Endothelial cell of umbilical vein (primary cell): ENCODE measurements around the gene ACAA2. TPM values are rescaled to one million over a fixed set of nuclear protein-coding genes. Genes with fewer than 3 reads are reported as not detected.

ENCODE experiments used
- BruUV-seq: library from RNA; stranded (reverse); fragments of 400-500 nt; replicated peaks from 2 replicates; lab custom pipeline; 2021; lab: Mats Ljungman, UMichigan
- CTCF ChIA-PET: fragments of 300-600, 350-600 bp; sonication (Branson Sonifier 250); formaldehyde crosslinking; loops from one replicate; lab custom pipeline; 2021; ENCODE audit warnings: antibody characterized with exemption, inconsistent platforms; lab: Charles Lee
- POLR2A ChIA-PET: fragments of 300-600, 350-600 bp; sonication (Branson Sonifier 250); formaldehyde crosslinking; loops from one replicate; lab custom pipeline; 2021; ENCODE audit warnings: antibody characterized with exemption, inconsistent platforms; lab: Charles Lee
- DNase-seq: peaks from one replicate; pipeline ENCODE4 v3.0.0-alpha.2; 2011; ENCODE audit warnings: low read depth, low spot score
- FAIRE-seq: peaks from 2 replicates; lab custom pipeline; 2011; peaks lifted over from hg19 to GRCh38; lab: Jason Lieb, UNC
- H2AFZ ChIP-seq: 2 replicates; pipeline ENCODE4 v1.6.0; 2012; ENCODE audit warnings: low read depth, low read length, control low read depth, inconsistent platforms
- H3K27ac ChIP-seq: 2 replicates; pipeline ENCODE4 v1.5.1; 2011; ENCODE audit warnings: low read depth, mild to moderate bottlenecking, control low read depth, low read length, moderate library complexity; ENCODE audit not compliant: insufficient read depth
- H3K27me3 ChIP-seq, 2 experiments: 2 replicates each; pipeline versions ENCODE4 v1.6.0 to v1.6.1; 2011; ENCODE audit warnings: low read length in 2 of 2, mixed read lengths in 1 of 2; ENCODE audit not compliant: control insufficient read depth in 2 of 2, insufficient read depth in 2 of 2
- H3K36me3 ChIP-seq, 2 experiments: 2 replicates in 1 of 2; 3 replicates in 1 of 2; pipeline ENCODE4 v1.5.1; 2011; ENCODE audit warnings: low read length in 2 of 2, mild to moderate bottlenecking in 1 of 2, moderate library complexity in 1 of 2; ENCODE audit not compliant: control insufficient read depth in 2 of 2, insufficient read depth in 2 of 2; ENCODE audit errors: extremely low read depth in 1 of 2
- H3K4me1 ChIP-seq: 3 replicates; pipeline ENCODE4 v1.5.1; 2011; ENCODE audit warnings: mild to moderate bottlenecking, low read length; ENCODE audit not compliant: control insufficient read depth, insufficient read depth; ENCODE audit errors: extremely low read depth
- H3K4me2 ChIP-seq: 2 replicates; pipeline ENCODE4 v1.6.1; 2011; ENCODE audit warnings: low read length, control low read depth, mixed read lengths; ENCODE audit not compliant: insufficient read depth
- H3K4me3 ChIP-seq, 3 experiments: fragments of 200-600 bp in 1 of 3; sonication (generic), shearing (Covaris generic) in 1 of 3; replicated peaks in 1 of 3; 2 replicates each; pipeline ENCODE4 v1.5.1; 2011 to 2016; ENCODE audit warnings: control low read depth in 3 of 3, low read length in 3 of 3, mild to moderate bottlenecking in 2 of 3, inconsistent platforms in 1 of 3, low read depth in 1 of 3, moderate library complexity in 1 of 3; ENCODE audit not compliant: insufficient read depth in 1 of 3
- H3K79me2 ChIP-seq: 2 replicates; pipeline ENCODE4 v1.6.0; 2012; ENCODE audit warnings: low read length, inconsistent platforms; ENCODE audit not compliant: control insufficient read depth, insufficient read depth
- H3K9ac ChIP-seq: replicated peaks from 2 replicates; pipeline ENCODE3; 2011; ENCODE audit warnings: low read length, control low read depth; ENCODE audit not compliant: insufficient read depth; ENCODE audit errors: extremely low read depth
- H3K9me1 ChIP-seq: replicated peaks from 3 replicates; pipeline ENCODE4 v1.6.0; 2011; ENCODE audit warnings: mild to moderate bottlenecking, low read length; ENCODE audit not compliant: control insufficient read depth, insufficient read depth; ENCODE audit errors: extremely low read depth
- H3K9me3 ChIP-seq: replicated peaks from 2 replicates; pipeline ENCODE4 v1.5.1; 2012; ENCODE audit warnings: low read length, inconsistent platforms; ENCODE audit not compliant: control insufficient read depth, insufficient read depth
- H4K20me1 ChIP-seq: replicated peaks from 2 replicates; pipeline ENCODE3; 2011; ENCODE audit warnings: mild to moderate bottlenecking, low read length; ENCODE audit not compliant: control insufficient read depth, insufficient read depth; ENCODE audit errors: extremely low read depth
- CTCF ChIP-seq, 2 donors: IDR thresholded peaks; 1 replicate in 1 of 2; 2 replicates in 1 of 2; pipeline ENCODE4 v1.5.1; 2011; ENCODE audit warnings: low read length in 2 of 2, mild to moderate bottlenecking in 2 of 2, moderate library complexity in 2 of 2, control low read depth in 1 of 2, inconsistent platforms in 1 of 2, low read depth in 1 of 2; ENCODE audit not compliant: insufficient read depth in 1 of 2; ENCODE audit errors: extremely low read depth in 1 of 2
- EZH2 ChIP-seq: IDR thresholded peaks from 2 replicates; pipeline ENCODE4 v1.6.1; 2012; ENCODE audit warnings: borderline replicate concordance, low read depth, mild to moderate bottlenecking, moderate library complexity, low read length, inconsistent platforms; ENCODE audit not compliant: severe bottlenecking
- FOS ChIP-seq: IDR thresholded peaks from 2 replicates; pipeline ENCODE4 v1.6.1; 2011; ENCODE audit warnings: mild to moderate bottlenecking, low read length, moderate library complexity, borderline replicate concordance; ENCODE audit not compliant: insufficient read depth
- GATA2 ChIP-seq: IDR thresholded peaks from 2 replicates; pipeline ENCODE4 v1.7.0; 2011; ENCODE audit warnings: low read depth, mild to moderate bottlenecking, moderate library complexity, mixed read lengths, low read length; ENCODE audit not compliant: insufficient read length, insufficient read depth
- JUN ChIP-seq: IDR thresholded peaks from 2 replicates; pipeline ENCODE4 v1.6.1; 2011; ENCODE audit warnings: borderline replicate concordance, low read depth; ENCODE audit not compliant: insufficient read length, insufficient read depth
- MAX ChIP-seq: IDR thresholded peaks from 2 replicates; pipeline ENCODE4 v1.6.1; 2011; ENCODE audit not compliant: insufficient read depth, insufficient read length
- MYC ChIP-seq: IDR thresholded peaks from one replicate; pipeline ENCODE4 v1.6.1; 2011; ENCODE audit warnings: mild to moderate bottlenecking, low read depth, low read length
- POLR2A ChIP-seq: IDR thresholded peaks from 2 replicates; pipeline ENCODE4 v1.6.1; 2012; ENCODE audit warnings: low read depth, mild to moderate bottlenecking, control low read depth, low read length
- POLR2AphosphoS5 ChIP-seq: IDR thresholded peaks from 2 replicates; pipeline ENCODE4 v1.6.1; 2012; ENCODE audit warnings: low read depth, mild to moderate bottlenecking, control low read depth, low read length, moderate library complexity; ENCODE audit not compliant: insufficient read depth
- dilution Hi-C: fragments of 300-500 bp; cut with MboI; formaldehyde crosslinking; loops from one replicate; pipeline ENCODE4 v1.15.0; 2019; ENCODE audit warnings: low sequenced_read_pairs; ENCODE audit not compliant: extremely low pct_ligation_motif_present
- intact Hi-C: fragments of 100-400 bp; cut with micrococcal nuclease; formaldehyde crosslinking; loops from one replicate; pipeline ENCODE4 v1.10.0; 2022
- polyA plus RNA-seq, 4 experiments: library from polyadenylated mRNA; depleted of rRNA in 3 of 4; stranded (reverse) in 3 of 4; unstranded in 1 of 4; fragments of >200 nt; gene quantifications; 2 replicates each; pipeline versions ENCODE4 v1.2.1 to v1.2.3, GENCODE V29; 2011 to 2012; ENCODE audit warnings: missing spikeins in 1 of 4
- total RNA-seq: library from RNA; stranded (reverse); gene quantifications from 2 replicates; pipeline ENCODE4 v1.2.3, GENCODE V29; 2021

The ACAA2 gene
- total and polyA plus RNA-seq, 2 donors (not counting 3 experiments of a cell fraction or from before 2014, with no cell fraction given): 18.6 to 44.9 TPM

- Histone ChIP-seq H3K36me3 (no peaks in the 10 kb centered on the region), H4K20me1 (no peaks in the 10 kb centered on the region), H3K79me2 (no peaks in the 10 kb centered on the region), H3K4me2 (no peak overlapping the region), H2AFZ (no peak overlapping the region), H3K27ac (no peak overlapping the region), H3K4me3 (no peak overlapping the region), H3K27me3 (no peaks in the 10 kb centered on the region), H3K9me3 (no peaks in the 10 kb centered on the region), H3K9me1 (no peaks in the 10 kb centered on the region), H3K9ac (no peak overlapping the region), H3K4me1 (peaks cover 14% of the 10 kb centered on the region)
- CTCF ChIA-PET: no interaction called here
- TF ChIP-seq JUN: no peak
- TF ChIP-seq POLR2A: no peak
- TF ChIP-seq MAX: no peak
- TF ChIP-seq FOS: no peak
- no peak for TF ChIP-seq CTCF (IDR thresholded peaks at IDR 0.05; ENCODE audit: extremely low read depth in 1 of 2, insufficient read depth in 1 of 2, low read depth in 1 of 2, low read length in 2 of 2)
- no peak for TF ChIP-seq EZH2
- no peak for TF ChIP-seq MYC
- TF ChIP-seq GATA2: no peak
- no peak for TF ChIP-seq POLR2AphosphoS5
- POLR2A ChIA-PET: no interaction called here
- intact Hi-C loops: no loop called here
- FAIRE-seq (no peak), DNase-seq (no peak)
- BruUV-seq: no TSS peak
- dilution Hi-C loops: loop anchor here (25.0 kb wide), 1 partner anchor 341 kb away; no protein-coding TSS in a partner anchor
These were observed 40.1 kb upstream of the ACAA2 start for GRCh38 chr18:49853436-49853835.
